ENCODE measurements around the gene CLCN3. TPM values are rescaled to one million over a fixed set of nuclear protein-coding genes. Genes with fewer than 3 reads are reported as not detected.

CLCN3 gene
- total RNA-seq, 1 experiment from 2014 or later, result 16.9 TPM

- Histone ChIP-seq H3K27me3 (ENCODE audit: low read length) (no peaks in the 10 kb centered on the region), H3K27ac (ENCODE audit: low read length) (no peak overlapping the region), H3F3A (ENCODE audit: low read length, unreplicated experiment) (no peaks in the 10 kb centered on the region), H3K9ac (ENCODE audit: low read length) (no peak overlapping the region), H3K4me2 (ENCODE audit: low read length) (no peak overlapping the region), H3K9me3 (ENCODE audit: low read length) (no peaks in the 10 kb centered on the region), H3K4me3 (ENCODE audit: low read length) (no peak overlapping the region), H3K4me1 (ENCODE audit: insufficient read depth, low read length) (no peaks in the 10 kb centered on the region), H3K36me3 (ENCODE audit: low read depth, low read length) (no peaks in the 10 kb centered on the region), H2AFZ (ENCODE audit: low read length) (no peak overlapping the region), H3K9me2 (replicated peaks; ENCODE audit: low read length) (no peaks in the 10 kb centered on the region), H4K20me1 (ENCODE audit: low read length) (no peaks in the 10 kb centered on the region), H3K79me2 (ENCODE audit: low read length) (no peaks in the 10 kb centered on the region)
- POLR2A ChIA-PET (ENCODE audit: unreplicated experiment), result no interaction called here
- intact Hi-C loops (cut with micrococcal nuclease), result loop anchor here (1.0 to 5.0 kb wide), 2 partner anchors 61 to 110 kb away; no protein-coding TSS in a partner anchor
- DNase-seq (peak; percentile 31), ATAC-seq (0 out of 2 replicates have a peak, but pooled peaks have one; percentile 37)
- TF ChIP-seq, protein P1, sequence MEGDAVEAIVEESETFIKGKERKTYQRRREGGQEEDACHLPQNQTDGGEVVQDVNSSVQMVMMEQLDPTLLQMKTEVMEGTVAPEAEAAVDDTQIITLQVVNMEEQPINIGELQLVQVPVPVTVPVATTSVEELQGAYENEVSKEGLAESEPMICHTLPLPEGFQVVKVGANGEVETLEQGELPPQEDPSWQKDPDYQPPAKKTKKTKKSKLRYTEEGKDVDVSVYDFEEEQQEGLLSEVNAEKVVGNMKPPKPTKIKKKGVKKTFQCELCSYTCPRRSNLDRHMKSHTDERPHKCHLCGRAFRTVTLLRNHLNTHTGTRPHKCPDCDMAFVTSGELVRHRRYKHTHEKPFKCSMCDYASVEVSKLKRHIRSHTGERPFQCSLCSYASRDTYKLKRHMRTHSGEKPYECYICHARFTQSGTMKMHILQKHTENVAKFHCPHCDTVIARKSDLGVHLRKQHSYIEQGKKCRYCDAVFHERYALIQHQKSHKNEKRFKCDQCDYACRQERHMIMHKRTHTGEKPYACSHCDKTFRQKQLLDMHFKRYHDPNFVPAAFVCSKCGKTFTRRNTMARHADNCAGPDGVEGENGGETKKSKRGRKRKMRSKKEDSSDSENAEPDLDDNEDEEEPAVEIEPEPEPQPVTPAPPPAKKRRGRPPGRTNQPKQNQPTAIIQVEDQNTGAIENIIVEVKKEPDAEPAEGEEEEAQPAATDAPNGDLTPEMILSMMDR (conservative IDR thresholded peaks at IDR 0.05; ENCODE audit: low read depth, low read length), result peak; percentile 56
- no peak for TF ChIP-seq EZH2phosphoT487 (IDR thresholded peaks at IDR 0.05; ENCODE audit: borderline replicate concordance, low read length)
- BruUV-seq (replicated peaks), result no TSS peak
- CTCF ChIA-PET, result no interaction called here
These were observed 103.0 kb downstream of the CLCN3 start for GRCh38 chr4:169723207-169723965.

- TF ChIP-seq EZH2phosphoT487 (IDR thresholded peaks at IDR 0.05; ENCODE audit: borderline replicate concordance, low read length), result no peak
- TF ChIP-seq EZH2 (IDR thresholded peaks at IDR 0.05; ENCODE audit: low read length, unreplicated experiment), result no peak
- TF ChIP-seq, protein P1 (conservative IDR thresholded peaks at IDR 0.05; ENCODE audit: low read depth, low read length), result no peak
- Histone ChIP-seq H3K4me3 (ENCODE audit: low read length) (no peak overlapping the region), H3K9me2 (replicated peaks; ENCODE audit: low read length) (no peaks in the 10 kb centered on the region), H3K4me1 (ENCODE audit: insufficient read depth, low read length) (no peaks in the 10 kb centered on the region), H3K27me3 (ENCODE audit: low read length) (no peaks in the 10 kb centered on the region), H3K9ac (ENCODE audit: low read length) (no peak overlapping the region), H3F3A (ENCODE audit: low read length, unreplicated experiment) (no peaks in the 10 kb centered on the region), H2AFZ (ENCODE audit: low read length) (no peak overlapping the region), H3K79me2 (ENCODE audit: low read length) (no peaks in the 10 kb centered on the region), H3K4me2 (ENCODE audit: low read length) (no peak overlapping the region), H3K36me3 (ENCODE audit: low read depth, low read length) (no peaks in the 10 kb centered on the region), H3K27ac (ENCODE audit: low read length) (no peak overlapping the region), H3K9me3 (ENCODE audit: low read length) (no peaks in the 10 kb centered on the region), H4K20me1 (ENCODE audit: low read length) (no peaks in the 10 kb centered on the region)
- DNase-seq, result no peak
- BruUV-seq (replicated peaks), result no TSS peak
- CTCF ChIA-PET, result no interaction called here
- ATAC-seq, result no peak
- intact Hi-C loops (cut with micrococcal nuclease), result loop anchor here (5.0 kb wide), 1 partner anchor 62 kb away; no protein-coding TSS in a partner anchor
- POLR2A ChIA-PET (ENCODE audit: unreplicated experiment), result no interaction called here
These were observed 103.9 kb downstream of the CLCN3 start for GRCh38 chr4:169724260-169724659.

DNA sequence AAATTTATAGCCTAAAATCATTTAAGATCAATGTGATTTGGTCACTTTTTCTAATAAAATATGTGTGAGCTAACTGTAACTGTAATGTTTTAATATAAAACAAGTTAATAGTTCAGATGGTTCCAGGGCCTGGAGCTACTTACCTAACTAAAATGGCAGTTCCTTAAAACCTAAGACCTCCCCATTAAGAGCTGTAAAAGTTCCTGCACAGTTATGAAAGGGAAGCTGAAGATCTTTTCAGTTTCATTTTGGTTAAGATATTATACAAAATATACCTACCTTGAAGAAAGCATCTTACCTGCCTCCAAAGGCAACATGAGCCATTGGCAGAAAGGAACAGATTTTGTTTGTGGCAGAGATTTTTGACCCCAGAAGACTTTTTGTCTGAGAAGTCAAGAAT lies 107.2 kb downstream of the CLCN3 start:
- Histone ChIP-seq H3K36me3 (ENCODE audit: low read depth, low read length) (no peaks in the 10 kb centered on the region), H3F3A (ENCODE audit: low read length, unreplicated experiment) (no peaks in the 10 kb centered on the region), H3K79me2 (ENCODE audit: low read length) (no peaks in the 10 kb centered on the region), H2AFZ (ENCODE audit: low read length) (no peak overlapping the region), H3K4me1 (ENCODE audit: insufficient read depth, low read length) (no peaks in the 10 kb centered on the region), H3K4me3 (ENCODE audit: low read length) (no peak overlapping the region), H3K9me3 (ENCODE audit: low read length) (no peaks in the 10 kb centered on the region), H3K9me2 (replicated peaks; ENCODE audit: low read length) (no peaks in the 10 kb centered on the region), H3K27me3 (ENCODE audit: low read length) (no peaks in the 10 kb centered on the region), H3K27ac (ENCODE audit: low read length) (no peak overlapping the region), H3K4me2 (ENCODE audit: low read length) (no peak overlapping the region), H3K9ac (ENCODE audit: low read length) (no peak overlapping the region), H4K20me1 (ENCODE audit: low read length) (no peaks in the 10 kb centered on the region)
- no peak for ATAC-seq
- ChIA-PET POLR2A (ENCODE audit: unreplicated experiment) (no interaction called here), CTCF (no interaction called here)
- TF ChIP-seq EZH2 (IDR thresholded peaks at IDR 0.05; ENCODE audit: low read length, unreplicated experiment), result no peak
- no peak for TF ChIP-seq EZH2phosphoT487 (IDR thresholded peaks at IDR 0.05; ENCODE audit: borderline replicate concordance, low read length)
- TF ChIP-seq, protein P1 (conservative IDR thresholded peaks at IDR 0.05; ENCODE audit: low read depth, low read length), result no peak
- intact Hi-C loops (cut with micrococcal nuclease), result no loop called here
- no TSS peak for BruUV-seq (replicated peaks)
- no peak for DNase-seq
